IPS-18c (cell line): ENCODE measurements around the gene SMARCA1.

Experiments
- H3K4me3 ChIP-seq: 2 replicates; pipeline ENCODE4 v1.7.0; 2013; ENCODE audit warnings: low read depth, mild to moderate bottlenecking, low read length, moderate library complexity; ENCODE audit not compliant: insufficient read depth
- H3K9me3 ChIP-seq: one replicate; pipeline ENCODE4 v1.6.1; 2013; ENCODE audit warnings: mild to moderate bottlenecking, low read length, moderate library complexity; ENCODE audit not compliant: control insufficient read depth, insufficient read depth

Gene SMARCA1

DNA sequence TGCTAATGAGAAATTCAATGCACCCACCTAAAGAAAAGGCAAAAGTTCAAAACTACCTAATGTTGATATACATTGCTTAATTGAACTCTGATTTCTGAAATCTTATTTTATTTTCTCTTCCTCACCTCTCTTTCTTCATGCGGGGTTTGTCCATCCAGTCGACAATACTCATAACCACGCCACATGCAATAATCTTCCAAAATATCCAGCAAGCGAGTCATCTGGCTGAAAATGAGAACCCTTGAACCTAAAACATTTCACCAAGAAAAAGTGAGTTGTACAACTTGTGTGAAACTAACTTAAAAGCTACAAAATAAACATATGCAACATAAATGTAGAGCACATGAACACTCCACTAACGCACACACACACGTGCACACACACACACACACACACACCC lies 26.7 kb downstream of the SMARCA1 start:
- peaks cover 9% of the 10 kb centered on the region for H3K9me3 ChIP-seq

DNA sequence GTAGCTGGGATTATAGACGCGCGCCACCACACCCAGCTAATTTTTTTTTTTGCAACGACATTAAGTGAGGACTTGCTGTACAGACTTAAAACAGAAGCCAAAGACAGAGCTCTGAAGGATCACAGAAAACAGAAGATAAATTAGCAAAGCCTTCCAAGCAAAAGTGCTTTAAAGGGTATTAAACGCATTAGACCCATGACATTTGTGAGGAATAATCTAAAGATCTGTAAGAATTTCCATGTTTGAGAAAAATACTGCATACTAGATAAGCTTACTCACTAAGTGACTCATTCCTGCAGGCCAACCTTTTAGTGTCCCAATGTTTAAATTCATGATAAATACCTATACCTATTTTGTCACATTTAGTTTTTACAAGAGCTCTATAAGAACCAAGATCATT lies 27.4 kb downstream of the SMARCA1 start:
- no peak overlapping the region for H3K4me3 ChIP-seq

More for the DNA sequence above, 26.7 kb downstream of the SMARCA1 start:
- no peak overlapping the region for H3K4me3 ChIP-seq

DNA sequence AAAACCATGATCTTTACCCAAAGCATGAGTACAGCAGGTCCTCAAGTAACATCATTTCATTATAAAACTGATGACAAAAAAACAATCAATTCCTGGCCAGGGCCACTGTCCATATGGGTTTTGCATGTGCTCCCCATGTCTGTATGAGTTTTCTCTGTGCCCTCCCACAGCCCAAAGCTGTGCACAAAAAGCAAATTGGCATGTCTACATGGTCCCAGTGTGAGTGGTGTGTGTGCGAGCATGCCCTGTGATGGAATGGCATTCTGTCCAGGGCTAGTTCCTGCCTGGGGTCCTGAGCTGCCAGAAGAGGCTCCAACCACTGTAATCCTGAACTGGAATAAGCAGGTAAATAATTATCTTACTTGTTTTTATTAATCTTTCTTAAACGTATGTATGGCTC lies 28.4 kb downstream of the SMARCA1 start:
- no peak overlapping the region for H3K4me3 ChIP-seq
- peaks cover 9% of the 10 kb centered on the region for H3K9me3 ChIP-seq

More for the DNA sequence above, 27.4 kb downstream of the SMARCA1 start:
- H3K9me3 ChIP-seq = peaks cover 9% of the 10 kb centered on the region

DNA sequence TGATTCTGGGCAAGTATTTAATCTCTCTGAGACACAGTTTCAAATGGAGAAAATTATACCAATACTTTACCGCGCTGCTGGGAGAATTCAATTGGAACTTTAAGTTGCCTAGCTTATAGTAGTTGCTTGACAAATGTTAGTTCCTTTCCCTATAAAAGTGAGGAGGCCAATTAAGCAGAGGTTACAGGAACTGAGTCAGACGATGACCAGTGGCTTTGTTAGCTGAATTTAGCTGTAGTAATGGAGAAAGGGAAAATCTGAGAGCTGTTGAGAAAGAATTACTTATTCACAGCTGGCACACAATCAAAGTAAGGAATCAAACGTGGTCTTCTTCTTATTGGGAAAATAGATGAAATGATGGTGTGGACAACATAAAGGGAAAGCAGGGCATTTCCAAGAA lies 29.6 kb downstream of the SMARCA1 start:
- no peak overlapping the region for H3K4me3 ChIP-seq
- H3K9me3 ChIP-seq = peaks cover 5% of the 10 kb centered on the region

DNA sequence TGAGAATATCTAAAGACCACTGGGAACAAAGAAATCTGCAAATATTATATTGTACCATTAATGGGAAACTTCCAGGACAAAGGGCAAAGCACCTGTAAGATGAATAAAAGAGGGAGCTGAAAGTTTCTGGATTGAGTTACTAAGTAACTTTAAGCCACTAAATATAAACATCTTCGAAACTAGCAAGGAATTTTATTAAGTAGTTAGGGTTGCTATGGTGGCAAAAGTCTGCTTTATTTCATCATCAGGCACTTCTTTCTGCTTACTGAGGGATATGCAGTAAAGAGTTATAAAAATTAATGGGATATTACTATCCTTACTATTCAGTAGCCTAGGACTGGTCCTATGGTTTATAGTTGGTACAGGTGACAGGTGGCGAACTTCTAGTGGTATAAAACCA lies 33.0 kb downstream of the SMARCA1 start:
- Histone ChIP-seq H3K9me3 (peaks cover 5% of the 10 kb centered on the region), H3K4me3 (no peak overlapping the region)

DNA sequence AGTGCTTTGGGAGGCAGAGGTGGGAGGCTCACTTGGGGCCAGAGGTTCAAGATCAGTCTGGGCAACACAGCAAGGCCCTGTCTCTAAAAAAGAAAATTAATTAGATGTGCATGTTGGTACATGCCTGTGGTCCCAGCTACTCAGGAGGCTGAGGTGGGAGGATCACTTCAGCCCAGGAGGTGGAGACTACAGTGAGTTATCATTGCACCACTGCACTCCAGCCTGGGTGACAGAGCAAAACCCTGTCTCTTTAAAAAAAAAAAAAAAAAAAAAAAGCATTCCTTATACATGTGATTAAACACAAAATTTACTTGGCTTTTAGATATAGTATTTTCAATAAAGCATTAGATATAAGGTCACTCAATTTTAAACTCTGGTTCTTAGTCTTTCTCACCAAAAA lies 34.9 kb downstream of the SMARCA1 start:
- no peak overlapping the region for H3K4me3 ChIP-seq
- H3K9me3 ChIP-seq = no peaks in the 10 kb centered on the region

DNA sequence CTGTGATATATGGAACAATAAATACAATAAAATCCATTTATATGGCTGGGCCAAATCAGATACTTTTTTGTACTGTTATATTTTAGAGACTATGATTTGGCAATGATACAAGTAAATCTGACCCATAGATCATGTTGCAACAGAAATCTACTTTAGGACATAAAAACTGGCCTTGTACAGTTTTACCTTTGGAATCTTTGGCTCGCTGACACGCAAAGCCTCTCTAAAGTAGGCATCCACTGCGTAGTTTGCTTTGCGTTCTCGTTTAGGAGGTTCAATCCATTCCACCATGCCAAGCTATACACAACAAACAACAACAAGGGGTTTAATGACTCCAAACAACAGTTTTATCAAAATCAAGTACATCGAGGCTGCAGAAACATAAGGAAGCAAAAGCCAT lies 42.4 kb downstream of the SMARCA1 start:
- Histone ChIP-seq H3K9me3 (peaks cover 2% of the 10 kb centered on the region), H3K4me3 (no peak overlapping the region)

DNA sequence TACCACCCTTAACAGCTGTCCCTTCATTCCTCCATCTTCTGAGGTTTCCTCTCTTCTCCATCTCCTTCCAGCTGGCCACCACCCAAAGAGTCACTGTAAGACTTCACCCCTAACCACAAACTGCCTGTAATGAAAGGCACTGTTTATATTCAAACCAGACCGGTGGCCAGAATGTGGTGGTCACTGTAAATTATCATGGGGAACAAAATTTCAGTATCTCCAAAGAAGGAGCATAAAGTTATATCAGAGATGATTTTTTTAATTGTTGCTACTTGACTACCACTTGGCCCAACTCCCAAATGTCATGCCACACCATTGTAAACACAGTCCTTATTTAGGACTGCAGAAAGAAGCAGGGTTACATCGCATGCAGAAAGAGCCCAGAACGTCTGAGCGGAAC lies 44.8 kb downstream of the SMARCA1 start:
- Histone ChIP-seq H3K4me3 (no peak overlapping the region), H3K9me3 (peaks cover 2% of the 10 kb centered on the region)

DNA sequence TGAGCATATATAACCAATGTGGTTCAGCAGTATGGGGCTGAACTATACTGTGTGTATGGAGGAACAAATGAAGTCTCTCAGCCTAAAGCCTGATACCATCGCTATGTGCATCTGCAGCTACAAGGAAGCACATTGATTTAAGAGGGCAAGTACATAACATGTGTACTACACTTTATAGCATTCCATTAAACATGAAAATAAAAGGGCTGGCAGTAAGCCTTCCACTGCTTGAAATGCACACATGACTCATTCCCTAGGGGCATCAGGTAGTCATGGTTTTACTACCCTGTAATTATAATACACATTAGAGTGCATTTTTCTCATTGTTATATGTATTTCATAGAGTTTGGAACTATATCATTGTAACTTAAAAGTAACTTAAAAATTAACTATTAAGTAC lies 51.2 kb downstream of the SMARCA1 start:
- Histone ChIP-seq H3K4me3 (no peak overlapping the region), H3K9me3 (peaks cover 2% of the 10 kb centered on the region)

DNA sequence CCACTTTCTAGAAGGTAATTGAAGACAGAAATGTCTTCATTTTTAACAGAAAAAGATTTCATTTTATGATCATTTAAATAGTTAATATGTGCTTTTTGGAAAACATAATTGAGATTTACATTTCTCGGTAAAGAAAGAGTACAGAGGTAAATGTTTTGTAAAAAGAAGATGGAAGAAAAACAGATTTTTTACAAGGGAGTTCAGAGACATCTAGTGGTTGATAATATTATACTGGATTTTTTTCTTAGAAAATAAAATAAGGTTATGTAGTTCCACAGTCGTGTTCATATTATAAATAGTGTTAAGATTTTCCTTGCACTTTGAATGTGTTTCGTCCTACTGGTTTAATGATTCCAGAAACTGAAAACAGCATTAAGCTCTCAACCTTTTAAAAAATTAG lies 60.6 kb downstream of the SMARCA1 start:
- Histone ChIP-seq H3K9me3 (no peaks in the 10 kb centered on the region), H3K4me3 (no peak overlapping the region)

DNA sequence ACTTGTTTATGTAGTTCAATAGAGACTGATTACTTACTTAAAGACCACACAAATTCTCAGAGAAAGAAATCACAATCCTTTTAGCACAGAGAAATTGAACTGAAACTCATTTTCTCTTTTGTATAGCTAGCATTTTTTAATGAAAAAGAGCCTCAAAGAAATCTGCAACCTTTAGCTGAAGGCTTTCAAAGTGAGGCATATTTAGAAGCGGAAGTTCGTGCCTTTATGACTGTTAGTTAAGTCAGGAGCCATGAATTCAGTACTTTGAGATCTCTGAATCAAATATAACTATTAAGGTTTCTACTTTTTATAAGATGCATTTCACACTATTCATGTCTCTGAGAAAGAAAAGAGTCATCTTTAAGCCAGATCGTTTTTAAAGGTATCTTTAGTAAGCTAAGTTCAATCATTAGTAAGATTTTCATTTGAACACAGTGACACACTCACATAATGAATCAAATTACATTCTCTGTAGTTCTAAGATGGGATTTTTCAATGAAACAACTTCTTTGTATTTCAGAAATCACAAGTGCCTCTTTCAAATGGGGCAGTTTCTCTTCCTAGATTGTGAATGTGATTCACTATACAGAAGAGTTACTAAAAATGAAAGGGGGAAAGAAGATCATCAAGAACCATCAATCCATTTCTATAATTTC lies 61.4 kb downstream of the SMARCA1 start:
- Histone ChIP-seq H3K9me3 (no peaks in the 10 kb centered on the region), H3K4me3 (no peak overlapping the region)

DNA sequence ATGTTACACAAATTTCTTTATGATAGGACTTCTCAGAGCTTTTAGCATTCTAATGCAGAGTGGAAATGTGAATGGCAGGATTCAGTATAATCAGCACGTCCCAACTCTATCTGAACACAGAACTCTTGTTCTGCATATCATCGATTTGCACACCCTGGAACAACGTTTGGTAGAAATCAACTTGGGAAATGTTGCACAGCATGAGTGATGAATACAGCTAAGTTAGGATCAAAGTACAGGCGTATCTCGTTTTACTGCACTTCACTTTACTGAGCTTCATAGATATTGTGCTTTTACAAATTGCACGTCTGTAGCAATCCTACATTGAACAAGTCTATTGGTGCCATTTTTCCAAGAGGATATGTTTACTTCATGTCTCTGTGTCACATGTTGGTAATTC lies 70.8 kb downstream of the SMARCA1 start:
- Histone ChIP-seq H3K9me3 (no peaks in the 10 kb centered on the region), H3K4me3 (no peak overlapping the region)

DNA sequence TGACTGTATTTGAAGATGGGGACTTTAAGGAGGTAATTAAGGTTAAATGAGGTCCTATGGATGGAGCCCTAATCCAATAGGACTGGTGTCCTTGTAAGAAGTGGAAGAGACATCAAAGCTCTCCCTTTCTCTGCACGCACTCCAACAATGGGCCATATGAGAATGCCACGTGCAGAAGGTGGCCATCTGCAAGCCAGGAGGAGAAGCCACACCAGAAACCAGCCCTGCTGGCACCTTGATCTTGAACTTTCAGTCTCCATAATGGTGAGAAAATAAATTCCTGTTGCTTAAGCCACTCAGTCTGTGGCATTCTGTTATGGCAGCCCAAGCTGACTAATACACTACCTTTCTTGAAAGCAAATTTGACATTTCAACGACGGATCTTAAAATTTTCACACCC lies 73.2 kb downstream of the SMARCA1 start:
- no peak overlapping the region for H3K4me3 ChIP-seq
- H3K9me3 ChIP-seq = no peaks in the 10 kb centered on the region

DNA sequence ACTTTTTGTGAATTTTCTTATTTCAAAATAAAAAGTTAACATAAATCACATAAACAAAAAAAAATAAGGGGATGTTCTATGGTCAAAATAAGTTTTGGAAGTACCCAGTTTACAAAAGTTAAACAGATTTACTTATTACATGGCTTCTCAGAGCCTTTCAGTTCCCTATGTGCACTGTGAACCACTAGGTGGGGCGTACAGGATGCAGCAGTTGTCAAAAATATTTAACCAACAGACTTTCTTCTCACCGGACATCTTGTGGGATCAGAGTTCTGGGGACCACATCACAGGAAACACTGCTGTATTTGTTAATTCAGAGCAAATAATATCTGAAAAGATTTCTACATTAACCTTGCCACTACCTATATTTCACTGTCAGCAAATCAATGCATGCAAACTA lies 74.1 kb downstream of the SMARCA1 start:
- Histone ChIP-seq H3K9me3 (no peaks in the 10 kb centered on the region), H3K4me3 (no peak overlapping the region)

DNA sequence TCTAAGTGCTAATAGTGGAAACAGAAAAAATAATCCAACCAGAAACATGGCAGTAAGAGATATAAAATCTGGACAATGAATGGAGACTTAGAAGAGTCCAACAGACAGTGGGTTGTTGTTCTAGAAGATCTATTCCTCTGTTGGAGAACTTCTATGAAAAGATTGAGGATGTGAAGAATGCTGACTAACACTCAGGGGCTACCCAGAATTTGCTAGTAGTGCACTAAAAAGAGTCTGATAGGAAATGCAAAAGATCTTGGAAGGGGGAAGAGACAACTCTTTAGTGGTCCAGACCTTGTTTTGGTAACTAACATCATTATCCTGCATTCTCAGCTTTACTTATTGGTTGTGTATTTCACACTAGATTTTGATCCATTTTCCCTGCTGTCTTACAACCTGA lies 77.9 kb downstream of the SMARCA1 start:
- Histone ChIP-seq H3K9me3 (peaks cover 3% of the 10 kb centered on the region), H3K4me3 (no peak overlapping the region)

DNA sequence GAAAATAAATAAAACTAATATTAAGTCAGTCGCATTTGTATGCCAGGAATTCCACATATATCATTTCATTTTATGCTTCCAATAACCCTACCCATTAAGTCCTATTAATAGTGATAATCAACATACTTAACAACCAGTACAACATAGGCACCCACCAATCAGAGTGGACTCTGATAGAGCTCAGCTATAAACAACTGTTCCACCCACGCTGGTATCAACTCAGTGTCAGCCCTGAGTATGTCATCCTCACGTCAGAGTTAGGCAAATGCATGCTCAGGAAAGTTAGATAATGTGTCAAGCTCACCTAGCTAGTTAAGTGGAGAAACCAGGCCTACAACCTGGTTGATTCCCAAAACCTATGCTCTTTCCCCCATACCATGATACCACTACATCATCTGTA lies 89.3 kb downstream of the SMARCA1 start:
- peaks cover 7% of the 10 kb centered on the region for H3K9me3 ChIP-seq

DNA sequence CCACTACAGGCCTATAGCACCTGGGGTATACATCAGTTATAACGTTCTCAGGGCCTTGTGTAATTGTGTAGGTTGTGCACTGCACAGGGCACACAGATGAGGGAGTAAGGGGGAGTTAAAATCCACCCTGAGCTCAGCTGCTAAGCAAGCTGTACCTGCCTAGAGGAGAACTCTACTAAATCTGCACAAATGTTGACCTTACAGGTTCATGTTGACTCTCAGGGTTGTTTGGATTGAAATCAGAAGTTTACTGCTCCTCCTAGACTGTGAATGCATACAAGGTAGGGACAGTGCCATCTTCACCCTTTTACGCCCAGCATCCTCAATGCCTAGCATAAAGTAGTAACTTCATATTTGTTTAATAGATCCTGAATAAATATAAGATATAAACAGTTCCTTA lies 89.8 kb downstream of the SMARCA1 start:
- Histone ChIP-seq H3K4me3 (no peak overlapping the region), H3K9me3 (peaks cover 7% of the 10 kb centered on the region)

More for the DNA sequence above, 89.3 kb downstream of the SMARCA1 start:
- H3K4me3 ChIP-seq = no peak overlapping the region

DNA sequence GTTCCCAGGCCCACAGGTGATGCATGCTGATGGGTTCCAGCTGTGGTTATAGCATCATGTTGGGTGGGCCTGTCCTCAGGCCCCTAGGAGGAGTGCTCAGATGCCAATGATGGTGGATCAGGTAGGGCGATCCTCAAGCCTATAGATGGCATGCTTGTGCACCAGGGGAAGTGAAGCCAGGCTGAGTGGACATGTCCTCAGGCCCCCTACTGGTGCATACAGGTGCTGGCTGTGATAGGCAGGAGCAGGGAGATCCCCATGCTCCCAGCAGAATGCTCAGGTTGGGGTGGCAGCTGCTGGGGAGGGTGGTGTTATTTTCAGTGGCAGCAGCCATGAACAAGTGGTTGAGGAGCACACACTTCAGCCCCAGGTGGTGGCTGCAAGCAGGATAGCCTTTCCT lies 96.0 kb downstream of the SMARCA1 start:
- peaks cover 12% of the 10 kb centered on the region for H3K9me3 ChIP-seq
- H3K4me3 ChIP-seq = no peak overlapping the region

DNA sequence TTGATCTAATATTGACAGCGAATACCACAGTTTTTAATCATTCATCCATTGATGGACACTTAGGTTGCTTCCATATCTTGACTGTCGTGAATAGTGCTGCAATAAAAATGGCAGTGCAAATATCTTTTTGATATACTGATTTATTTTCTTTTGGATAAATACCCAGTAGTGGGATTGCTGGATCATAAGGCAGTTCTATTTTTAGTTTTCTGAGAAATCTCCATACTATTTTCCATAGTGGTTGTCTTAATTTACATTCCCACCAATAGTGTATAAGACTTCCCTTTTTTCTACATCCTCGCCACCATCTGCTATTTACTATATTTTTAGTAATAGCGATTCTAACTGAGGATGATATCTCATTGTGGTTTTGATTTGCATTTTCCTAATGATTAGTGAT lies 100.1 kb downstream of the SMARCA1 start:
- no peak overlapping the region for H3K4me3 ChIP-seq
- peaks cover 12% of the 10 kb centered on the region for H3K9me3 ChIP-seq
